Activated naive CD8-positive, alpha-beta T cell (primary cell): ENCODE results near the gene CRISPLD2.
A peak's percentile ranks its signal among the peaks of the same experiment; 100 is the strongest.

Experiments used
- H3K27ac Mint-ChIP-seq: one replicate; pipeline ENCODE4 v1.8.0; 2021; ENCODE audit warnings: mixed read lengths
- H3K27me3 Mint-ChIP-seq: one replicate; pipeline ENCODE4 v1.8.0; 2021; ENCODE audit warnings: mixed read lengths
- H3K36me3 Mint-ChIP-seq: one replicate; pipeline ENCODE4 v1.8.0; 2021; ENCODE audit warnings: mixed read lengths
- H3K4me1 Mint-ChIP-seq: one replicate; pipeline ENCODE4 v1.8.0; 2021; ENCODE audit warnings: low read depth, mixed read lengths
- H3K4me3 Mint-ChIP-seq: one replicate; pipeline ENCODE4 v1.8.0; 2021; ENCODE audit warnings: mild to moderate bottlenecking, mixed read lengths
- H3K9me3 Mint-ChIP-seq: one replicate; pipeline ENCODE4 v1.8.0; 2021; ENCODE audit warnings: low read depth, mixed read lengths

CRISPLD2 gene

GRCh38 chr16:84922351-84923120 lies 102.8 kb downstream of the CRISPLD2 start:
- Mint-ChIP-seq H3K36me3 (no peaks in the 10 kb centered on the region), H3K4me1 (no peaks in the 10 kb centered on the region), H3K9me3 (no peaks in the 10 kb centered on the region), H3K27ac (no peak overlapping the region), H3K4me3 (no peak overlapping the region), H3K27me3 (peaks cover 8% of the 10 kb centered on the region)

DNA sequence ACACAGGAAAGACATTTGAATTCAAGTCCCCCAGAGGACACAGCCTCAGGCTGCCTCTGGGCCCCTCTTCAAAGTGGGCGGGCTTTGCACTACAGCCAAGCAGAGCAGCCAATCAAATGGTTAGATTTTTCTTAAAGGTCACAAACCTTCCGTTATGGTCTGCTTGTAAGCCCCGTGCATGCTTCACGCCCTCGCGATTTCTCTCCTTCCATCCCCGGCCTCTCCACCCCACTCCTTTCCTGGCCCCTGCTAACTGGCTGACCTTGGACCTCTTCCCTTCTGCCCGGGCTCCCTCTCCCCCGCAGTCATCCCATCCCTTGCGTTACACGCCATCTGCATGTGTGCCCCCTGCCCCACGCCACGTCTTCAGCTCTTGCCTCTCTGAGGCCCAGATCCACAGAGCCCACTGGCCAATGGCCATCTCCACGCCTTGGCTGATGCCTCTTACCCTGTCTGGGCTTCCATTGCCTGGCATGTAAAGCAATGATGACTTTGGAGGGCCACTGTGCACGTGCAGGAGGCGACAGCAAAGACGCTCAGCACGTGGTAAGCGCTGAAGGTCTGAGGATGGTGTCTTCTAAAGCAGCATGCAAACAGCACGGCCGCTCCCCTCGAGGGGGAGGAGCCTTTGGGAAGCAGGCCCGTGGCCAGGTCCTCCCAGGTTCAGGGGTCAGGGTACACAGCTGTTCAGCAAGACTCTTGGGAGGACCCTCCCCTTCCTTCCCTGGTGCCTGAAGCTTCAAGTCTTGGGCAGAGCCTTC lies 104.7 kb downstream of the CRISPLD2 start:
- no peak overlapping the region for H3K27ac Mint-ChIP-seq
- peaks cover 2% of the 10 kb centered on the region for H3K27me3 Mint-ChIP-seq
- no peak overlapping the region for H3K4me3 Mint-ChIP-seq
- H3K4me1 Mint-ChIP-seq = peaks cover 2% of the 10 kb centered on the region
- H3K36me3 Mint-ChIP-seq = no peaks in the 10 kb centered on the region
- H3K9me3 Mint-ChIP-seq = no peaks in the 10 kb centered on the region

- H3K27ac Mint-ChIP-seq = no peak overlapping the region
- H3K9me3 Mint-ChIP-seq = no peaks in the 10 kb centered on the region
- peaks cover 5% of the 10 kb centered on the region for H3K4me1 Mint-ChIP-seq
- H3K36me3 Mint-ChIP-seq = no peaks in the 10 kb centered on the region
- H3K27me3 Mint-ChIP-seq = no peaks in the 10 kb centered on the region
- H3K4me3 Mint-ChIP-seq = no peak overlapping the region
These were observed 105.4 kb downstream of the CRISPLD2 start for GRCh38 chr16:84925092-84925772.

GRCh38 chr16:84925773-84926372 lies 106.1 kb downstream of the CRISPLD2 start:
- Mint-ChIP-seq H3K36me3 (no peaks in the 10 kb centered on the region), H3K9me3 (no peaks in the 10 kb centered on the region), H3K27ac (no peak overlapping the region), H3K27me3 (no peaks in the 10 kb centered on the region), H3K4me3 (no peak overlapping the region), H3K4me1 (peaks cover 5% of the 10 kb centered on the region)

DNA sequence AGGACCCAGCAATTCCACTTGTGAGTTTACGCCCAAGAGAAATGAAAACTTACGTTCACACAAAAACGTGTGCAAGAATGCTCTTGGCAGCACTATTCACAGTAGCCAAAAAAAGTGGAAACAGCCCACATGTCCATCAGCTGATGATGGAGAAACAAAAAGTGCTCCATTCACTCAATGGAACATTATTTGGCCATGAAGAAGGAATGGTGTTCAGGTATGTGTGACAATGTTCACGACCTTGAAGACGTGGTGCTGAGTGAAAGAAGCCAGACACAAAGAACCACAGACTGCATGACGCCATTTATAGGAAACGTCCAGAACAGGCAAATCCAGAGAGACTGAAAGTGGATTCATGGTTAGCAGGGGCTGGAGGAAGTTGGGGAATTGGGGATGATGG lies 106.7 kb downstream of the CRISPLD2 start:
- Mint-ChIP-seq H3K9me3 (no peaks in the 10 kb centered on the region), H3K27me3 (no peaks in the 10 kb centered on the region), H3K36me3 (no peaks in the 10 kb centered on the region), H3K4me3 (no peak overlapping the region), H3K4me1 (peaks cover 5% of the 10 kb centered on the region), H3K27ac (no peak overlapping the region)

GRCh38 chr16:84927621-84928591 lies 108.1 kb downstream of the CRISPLD2 start:
- Mint-ChIP-seq H3K4me3 (no peak overlapping the region), H3K36me3 (no peaks in the 10 kb centered on the region), H3K27me3 (no peaks in the 10 kb centered on the region), H3K9me3 (no peaks in the 10 kb centered on the region), H3K4me1 (peaks cover 5% of the 10 kb centered on the region), H3K27ac (no peak overlapping the region)

- Mint-ChIP-seq H3K4me1 (peaks cover 5% of the 10 kb centered on the region), H3K36me3 (no peaks in the 10 kb centered on the region), H3K4me3 (no peak overlapping the region), H3K9me3 (no peaks in the 10 kb centered on the region), H3K27ac (no peak overlapping the region), H3K27me3 (no peaks in the 10 kb centered on the region)
These were observed 109.1 kb downstream of the CRISPLD2 start for GRCh38 chr16:84928679-84929420.

DNA sequence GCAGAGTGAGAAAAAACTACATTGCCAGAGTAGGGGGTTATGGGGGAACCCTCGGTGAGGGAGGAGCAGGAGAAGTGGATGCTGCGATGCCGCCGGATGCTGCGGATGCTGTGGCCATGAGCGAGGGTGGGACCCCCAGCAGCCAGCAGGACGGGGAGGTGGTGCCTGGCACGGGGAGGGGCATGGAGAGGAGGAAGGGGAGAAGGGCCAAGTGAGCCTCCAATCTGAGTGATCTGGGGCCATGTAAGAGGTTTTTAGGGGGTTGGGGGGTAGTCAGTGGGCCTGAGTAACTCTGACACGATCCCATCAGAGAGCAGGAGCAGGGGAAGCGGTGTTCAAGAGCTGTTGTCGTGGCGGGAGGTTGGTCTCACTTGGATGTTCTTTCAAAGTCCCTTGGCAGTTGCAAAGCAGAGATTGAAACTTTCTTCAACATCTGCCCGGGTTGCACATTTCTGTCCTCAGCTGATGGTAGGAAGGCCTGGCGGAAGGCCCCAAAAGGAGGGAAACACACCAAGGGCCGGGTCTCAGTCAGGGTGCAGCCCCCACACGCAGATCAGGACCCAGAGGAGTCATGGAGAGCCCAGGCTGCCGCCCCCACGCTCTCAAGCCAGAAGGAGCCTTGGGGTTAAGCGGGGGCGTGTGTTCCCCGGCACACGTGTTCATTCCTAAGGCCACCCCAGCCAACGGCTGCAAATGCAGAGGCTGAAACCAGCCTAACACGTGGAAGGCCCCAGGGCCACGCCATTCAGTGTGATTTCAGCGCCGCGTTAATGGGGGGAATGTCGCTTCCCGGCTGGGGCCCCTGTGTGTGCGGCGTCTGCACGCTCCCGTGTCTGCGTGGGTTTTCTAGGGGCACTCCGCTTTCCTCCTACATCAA lies 109.9 kb downstream of the CRISPLD2 start:
- Mint-ChIP-seq H3K4me3 (no peak overlapping the region), H3K27ac (peak overlapping the region; percentile 75), H3K9me3 (no peaks in the 10 kb centered on the region), H3K36me3 (no peaks in the 10 kb centered on the region), H3K4me1 (peaks cover 5% of the 10 kb centered on the region), H3K27me3 (no peaks in the 10 kb centered on the region)

- Mint-ChIP-seq H3K36me3 (no peaks in the 10 kb centered on the region), H3K27ac (peak overlapping the region; percentile 75), H3K9me3 (no peaks in the 10 kb centered on the region), H3K4me3 (no peak overlapping the region), H3K27me3 (no peaks in the 10 kb centered on the region), H3K4me1 (peaks cover 5% of the 10 kb centered on the region)
These were observed 110.7 kb downstream of the CRISPLD2 start for GRCh38 chr16:84930298-84931106.

- no peak overlapping the region for H3K4me3 Mint-ChIP-seq
- H3K4me1 Mint-ChIP-seq = peaks cover 5% of the 10 kb centered on the region
- H3K27me3 Mint-ChIP-seq = no peaks in the 10 kb centered on the region
- H3K9me3 Mint-ChIP-seq = no peaks in the 10 kb centered on the region
- H3K36me3 Mint-ChIP-seq = no peaks in the 10 kb centered on the region
- H3K27ac Mint-ChIP-seq = peak overlapping the region; percentile 28
These were observed 111.3 kb downstream of the CRISPLD2 start for GRCh38 chr16:84931107-84931494.

GRCh38 chr16:84931506-84931905 lies 111.7 kb downstream of the CRISPLD2 start:
- H3K9me3 Mint-ChIP-seq = no peaks in the 10 kb centered on the region
- no peaks in the 10 kb centered on the region for H3K27me3 Mint-ChIP-seq
- H3K4me1 Mint-ChIP-seq = peaks cover 5% of the 10 kb centered on the region
- H3K4me3 Mint-ChIP-seq = no peak overlapping the region
- H3K27ac Mint-ChIP-seq = no peak overlapping the region
- H3K36me3 Mint-ChIP-seq = no peaks in the 10 kb centered on the region

- Mint-ChIP-seq H3K27me3 (no peaks in the 10 kb centered on the region), H3K36me3 (no peaks in the 10 kb centered on the region), H3K4me3 (no peak overlapping the region), H3K27ac (no peak overlapping the region), H3K9me3 (no peaks in the 10 kb centered on the region), H3K4me1 (peaks cover 5% of the 10 kb centered on the region)
These were observed 112.9 kb downstream of the CRISPLD2 start for GRCh38 chr16:84932681-84933080.
